H1 (cell line): ENCODE data around the gene HTR1D. TPM values are rescaled to one million over a fixed set of nuclear protein-coding genes. Genes with fewer than 3 reads are reported as not detected.
"Not testable (repeated sequence)": the region's sequence is repeated elsewhere in the genome, so short reads cannot be mapped to it uniquely, and the experiment has no call there.

Experiments
- CTCF ChIA-PET: fragments of 300-600 bp; sonication (Branson Sonifier 250); formaldehyde crosslinking; loops from one replicate; lab custom pipeline; 2021; ENCODE audit not compliant: partially characterized antibody; lab: Charles Lee
- POLR2A ChIA-PET: fragments of 300-600 bp; sonication (Branson Sonifier 250); formaldehyde crosslinking; loops from one replicate; lab custom pipeline; 2021; ENCODE audit warnings: inconsistent platforms; ENCODE audit not compliant: partially characterized antibody; lab: Charles Lee
- DNase-seq, 2 experiments: peaks; one replicate each; pipeline versions ENCODE4 v3.0.0 to v3.0.0-alpha.2; 2010 to 2022; ENCODE audit warnings: low spot score in 2 of 2, low read depth in 1 of 2, mixed read lengths in 1 of 2
- FAIRE-seq: peaks from 2 replicates; lab custom pipeline; 2011; peaks lifted over from hg19 to GRCh38; lab: Jason Lieb, UNC
- H2AFZ ChIP-seq: 2 replicates; pipeline ENCODE4 v1.8.1; 2012; ENCODE audit warnings: low read length, inconsistent platforms
- H2AK5ac ChIP-seq: 2 replicates; pipeline ENCODE4 v1.6.1; 2013; ENCODE audit warnings: low read depth, low read length
- H2BK120ac ChIP-seq: replicated peaks from 2 replicates; pipeline ENCODE3; 2013; ENCODE audit warnings: low read depth, low read length, inconsistent platforms
- H2BK12ac ChIP-seq: 2 replicates; pipeline ENCODE4 v1.6.1; 2013; ENCODE audit warnings: low read depth, low read length
- H2BK15ac ChIP-seq: 2 replicates; pipeline ENCODE4 v1.6.1; 2013; ENCODE audit warnings: low read length
- H2BK20ac ChIP-seq: 2 replicates; pipeline ENCODE4 v1.6.1; 2013; ENCODE audit warnings: low read length
- H2BK5ac ChIP-seq: 2 replicates; pipeline ENCODE4 v1.6.1; 2013; ENCODE audit warnings: low read depth, low read length
- H3K14ac ChIP-seq: 2 replicates; pipeline ENCODE4 v1.6.1; 2013; ENCODE audit warnings: inconsistent platforms; ENCODE audit not compliant: insufficient read length
- H3K18ac ChIP-seq: 2 replicates; pipeline ENCODE4 v1.6.1; 2013; ENCODE audit warnings: low read length; ENCODE audit errors: extremely low read depth
- H3K23ac ChIP-seq: 2 replicates; pipeline ENCODE4 v1.6.1; 2013; ENCODE audit warnings: inconsistent platforms; ENCODE audit not compliant: insufficient read length
- H3K23me2 ChIP-seq: 2 replicates; pipeline ENCODE4 v1.6.1; 2013; ENCODE audit warnings: low read depth, low read length
- H3K27ac ChIP-seq: 2 replicates; pipeline ENCODE4 v1.6.1; 2011; ENCODE audit warnings: low read depth, low read length, inconsistent platforms
- H3K27me3 ChIP-seq, 4 experiments: replicated peaks in 1 of 4; 1 replicate in 1 of 4; 2 replicates in 3 of 4; pipeline versions ENCODE4 v1.6.1 to v1.8.1; 2011 to 2013; ENCODE audit warnings: low read length in 3 of 4, mild to moderate bottlenecking in 3 of 4, inconsistent platforms in 2 of 4, mixed read lengths in 2 of 4, moderate library complexity in 1 of 4; ENCODE audit not compliant: control insufficient read depth in 3 of 4, insufficient read depth in 3 of 4; ENCODE audit errors: extremely low read depth in 1 of 4
- H3K36me3 ChIP-seq, 4 experiments: 2 replicates each; pipeline versions ENCODE4 v1.6.1 to v1.8.1; 2011 to 2013; ENCODE audit warnings: mild to moderate bottlenecking in 4 of 4, low read length in 3 of 4, moderate library complexity in 2 of 4, control low read depth in 1 of 4, inconsistent platforms in 1 of 4; ENCODE audit not compliant: insufficient read depth in 4 of 4, control insufficient read depth in 2 of 4
- H3K4ac ChIP-seq: replicated peaks from 2 replicates; pipeline ENCODE3; 2013; ENCODE audit warnings: low read length, low read depth, mixed read lengths, inconsistent platforms; ENCODE audit not compliant: insufficient read length
- H3K4me1 ChIP-seq, 4 experiments: replicated peaks in 1 of 4; 1 replicate in 1 of 4; 2 replicates in 3 of 4; pipeline versions ENCODE4 v1.6.1 to v1.8.1; 2011 to 2013; ENCODE audit warnings: low read length in 3 of 4, inconsistent platforms in 2 of 4, mixed read lengths in 1 of 4; ENCODE audit not compliant: insufficient read depth in 4 of 4, control insufficient read depth in 3 of 4
- H3K4me2 ChIP-seq, 2 experiments: 2 replicates each; pipeline versions ENCODE4 v1.6.1 to v1.8.1; 2011 to 2013; ENCODE audit warnings: low read depth in 2 of 2, low read length in 2 of 2, control low read depth in 1 of 2, inconsistent platforms in 1 of 2, mild to moderate bottlenecking in 1 of 2; ENCODE audit not compliant: insufficient read depth in 1 of 2
- H3K4me3 ChIP-seq, 4 experiments: fragments of 200-600, 300-600 bp in 1 of 4; sonication (generic), shearing (Covaris generic), sonication (Bioruptor Twin) in 1 of 4; 2 replicates each; pipeline versions ENCODE4 v1.5.1 to v1.8.1; 2011 to 2016; ENCODE audit warnings: low read length in 4 of 4, low read depth in 3 of 4, control low read depth in 2 of 4, inconsistent platforms in 2 of 4, mild to moderate bottlenecking in 2 of 4, mixed read lengths in 1 of 4, moderate library complexity in 1 of 4; ENCODE audit not compliant: insufficient read depth in 2 of 4; ENCODE audit errors: extremely low read depth in 1 of 4
- H3K56ac ChIP-seq: replicated peaks from 2 replicates; pipeline ENCODE3; 2013; ENCODE audit warnings: low read depth, mild to moderate bottlenecking, mixed read lengths, low read length, inconsistent platforms; ENCODE audit not compliant: insufficient read length
- H3K79me1 ChIP-seq: 2 replicates; pipeline ENCODE4 v1.6.1; 2013; ENCODE audit warnings: low read depth, low read length, control low read depth
- H3K79me2 ChIP-seq, 2 experiments: 2 replicates each; pipeline versions ENCODE4 v1.6.1 to v1.8.1; 2012 to 2013; ENCODE audit warnings: low read length in 2 of 2, mild to moderate bottlenecking in 2 of 2, inconsistent platforms in 1 of 2; ENCODE audit not compliant: insufficient read depth in 2 of 2, control insufficient read depth in 1 of 2
- H3K9ac ChIP-seq, 4 experiments: replicated peaks in 1 of 4; 1 replicate in 1 of 4; 2 replicates in 3 of 4; pipeline versions ENCODE4 v1.6.1 to v1.8.1; 2011 to 2013; ENCODE audit warnings: low read depth in 3 of 4, low read length in 3 of 4, control low read depth in 2 of 4, mild to moderate bottlenecking in 2 of 4, moderate library complexity in 2 of 4, inconsistent platforms in 1 of 4; ENCODE audit errors: extremely low read depth in 1 of 4
- H3K9me3 ChIP-seq, 2 experiments: 2 replicates each; pipeline versions ENCODE4 v1.6.1 to v1.8.1; 2012 to 2013; ENCODE audit warnings: mild to moderate bottlenecking in 2 of 2, moderate library complexity in 2 of 2, control low read depth in 1 of 2, inconsistent platforms in 1 of 2, low read depth in 1 of 2, low read length in 1 of 2, mixed read lengths in 1 of 2; ENCODE audit not compliant: insufficient read depth in 2 of 2
- H4K20me1 ChIP-seq, 2 experiments: replicated peaks in 1 of 2; 2 replicates each; pipeline versions ENCODE3 to v1.8.1; 2011 to 2013; ENCODE audit warnings: inconsistent platforms in 2 of 2, low read length in 2 of 2, mild to moderate bottlenecking in 1 of 2; ENCODE audit not compliant: insufficient read depth in 2 of 2, control insufficient read depth in 1 of 2
- H4K5ac ChIP-seq: 2 replicates; pipeline ENCODE4 v1.6.1; 2013; ENCODE audit warnings: low read length, low read depth, mixed read lengths, inconsistent platforms; ENCODE audit not compliant: insufficient read length
- H4K8ac ChIP-seq: 2 replicates; pipeline ENCODE4 v1.8.0; 2013; ENCODE audit warnings: mild to moderate bottlenecking, moderate library complexity, low read length, inconsistent platforms; ENCODE audit not compliant: insufficient read depth; ENCODE audit errors: extremely low read depth
- H4K91ac ChIP-seq: replicated peaks from 2 replicates; pipeline ENCODE3; 2013; ENCODE audit warnings: low read length, mixed read lengths, inconsistent platforms; ENCODE audit not compliant: insufficient read length
- WGBS, 2 experiments: shearing (Covaris generic) in 1 of 2; methylation state at CpG; one replicate each; pipeline versions ENCODE4 v1.1.6 to v1.1.7; 2013 to 2015; ENCODE audit warnings: low lambda C conversion rate in 2 of 2, mixed read lengths in 2 of 2, inconsistent platforms in 1 of 2, low coverage in 1 of 2, missing lambda C conversion rate in 1 of 2; ENCODE audit not compliant: insufficient replicate concordance in 2 of 2, insufficient coverage in 1 of 2, insufficient read length in 1 of 2; ENCODE audit errors: extremely low coverage in 1 of 2, missing lambda C conversion rate in 1 of 2; 5-methylcytosine and 5-hydroxymethylcytosine counted together
- polyA plus RNA-seq, 7 experiments: library from polyadenylated mRNA; depleted of rRNA in 3 of 7; stranded (reverse) in 5 of 7; unstranded in 2 of 7; fragments of >200 nt in 5 of 7; fragments of 200-250 nt in 2 of 7; gene quantifications; 1 replicate in 5 of 7; 2 replicates in 1 of 7; 4 replicates in 1 of 7; pipeline versions ENCODE4 v1.2.1 to v1.2.3, GENCODE V29; 2011 to 2013; ENCODE audit warnings: missing spikeins in 2 of 7, mixed read lengths in 2 of 7
- total RNA-seq: library from RNA; stranded (reverse); fragmentation: NEBNext Ultra II Directional; extraction: Animal tissue kit (Norgen Biotek cat#: 25700); gene quantifications from 2 replicates; pipeline ENCODE4 v1.2.1, GENCODE V29; 2021

HTR1D gene
- total and polyA plus RNA-seq, 2 of the 8 experiments (the other 6 are each of a cell fraction or from before 2014, with no cell fraction given), result 8.8 to 11.5 TPM

GRCh38 chr1:23223963-23224362 is 6.7 kb upstream of the HTR1D start:
- H3K27me3 ChIP-seq, H3K9me3 ChIP-seq, H4K5ac ChIP-seq, H3K23me2 ChIP-seq, H2BK20ac ChIP-seq, H3K23ac ChIP-seq, H4K8ac ChIP-seq, H3K79me2 ChIP-seq, H3K27ac ChIP-seq, H3K14ac ChIP-seq, H3K4me1 ChIP-seq, FAIRE-seq, H2AFZ ChIP-seq, H3K18ac ChIP-seq, H2BK12ac ChIP-seq, H3K4me3 ChIP-seq, H4K20me1 ChIP-seq, H2AK5ac ChIP-seq, H3K56ac ChIP-seq, H2BK120ac ChIP-seq, H3K79me1 ChIP-seq, DNase-seq, H4K91ac ChIP-seq, H3K4ac ChIP-seq, H3K4me2 ChIP-seq, H3K36me3 ChIP-seq, H3K9ac ChIP-seq, H2BK5ac ChIP-seq, H2BK15ac ChIP-seq: not testable (repeated sequence)
- ChIA-PET POLR2A (interaction anchor here (1.1 kb wide), 1 partner anchor 12 kb away, joined by 3 read pairs; no protein-coding TSS in a partner anchor), CTCF (interaction anchor here (1.0 kb wide), 1 partner anchor 134 kb away, joined by 3 read pairs; no protein-coding TSS in a partner anchor)
- 81% methylated on average over 6 of the region's 6 CpGs; no CpG with 5 or more reads in 1 of the 2 experiments for WGBS, 2 experiments

GRCh38 chr1:23223490-23223951 is 6.2 kb upstream of the HTR1D start:
- H3K4me1 ChIP-seq, H3K27me3 ChIP-seq, H3K9ac ChIP-seq, H3K4ac ChIP-seq, H3K36me3 ChIP-seq, H3K79me2 ChIP-seq, H4K91ac ChIP-seq, H3K27ac ChIP-seq, FAIRE-seq, H3K4me2 ChIP-seq, H3K79me1 ChIP-seq, H2AK5ac ChIP-seq, H2BK12ac ChIP-seq, H3K4me3 ChIP-seq, H4K5ac ChIP-seq, H2AFZ ChIP-seq, H2BK20ac ChIP-seq, H4K20me1 ChIP-seq, H2BK5ac ChIP-seq, H2BK120ac ChIP-seq, H4K8ac ChIP-seq, H3K56ac ChIP-seq, H3K9me3 ChIP-seq, H3K18ac ChIP-seq, H3K23ac ChIP-seq, H3K23me2 ChIP-seq, H3K14ac ChIP-seq, DNase-seq, H2BK15ac ChIP-seq: not testable (repeated sequence)
- POLR2A ChIA-PET, result interaction anchor here (1.0 to 2.0 kb wide), 3 partner anchors 13 to 52 kb away, joined by 3 to 4 read pairs (median 3); no protein-coding TSS in a partner anchor
- CTCF ChIA-PET, result interaction anchor here (0.7 to 1.4 kb wide), 4 partner anchors 9 to 423 kb away, joined by 3 to 4 read pairs (median 4); no protein-coding TSS in a partner anchor
- WGBS, 2 experiments, result 85% methylated on average over 1 of the region's 1 CpG; no CpG with 5 or more reads in 1 of the 2 experiments
